Measurements from ENCODE around the gene TRIM13. TPM values are rescaled to one million over a fixed set of nuclear protein-coding genes. Genes with fewer than 3 reads are reported as not detected.
"Not testable (repeated sequence)": the region's sequence is repeated elsewhere in the genome, so short reads cannot be mapped to it uniquely, and the experiment has no call there.

TRIM13 gene
- total RNA-seq, 1 donor from 2014 or later = 26.4 TPM

- Histone ChIP-seq H2AFZ (ENCODE audit: low read depth, low read length) (no peak overlapping the region), H3K79me2 (ENCODE audit: insufficient read depth, low read length) (peaks cover 86% of the 10 kb centered on the region), H3K27ac (ENCODE audit: low read depth, low read length) (no peak overlapping the region), H3K9ac (ENCODE audit: low read length) (no peak overlapping the region), H3K27me3 (ENCODE audit: insufficient read depth, low read length) (no peaks in the 10 kb centered on the region), H3K4me1 (ENCODE audit: insufficient read depth, low read length) (no peaks in the 10 kb centered on the region), H4K20me1 (ENCODE audit: insufficient read depth, low read length) (peaks cover 6% of the 10 kb centered on the region), H3K9me3 (ENCODE audit: insufficient read depth, low read depth, low read length) (no peaks in the 10 kb centered on the region), H3K4me2 (ENCODE audit: low read length) (no peak overlapping the region), H3K36me3 (ENCODE audit: insufficient read depth, low read length) (peaks cover 8% of the 10 kb centered on the region), H3K4me3 (ENCODE audit: insufficient read depth, low read depth, low read length) (no peak overlapping the region)
- TF ChIP-seq EZH2 (IDR thresholded peaks at IDR 0.05; ENCODE audit: insufficient read depth, low read length) = no peak
- TF ChIP-seq CTCF (IDR thresholded peaks at IDR 0.05; ENCODE audit: insufficient read depth, low read depth, low read length) = no peak
- Mint-ChIP-seq H3K9me3 (ENCODE audit: unreplicated experiment) (no peaks in the 10 kb centered on the region), H3K27me3 (ENCODE audit: low read depth, unreplicated experiment) (no peaks in the 10 kb centered on the region), H3K27ac (ENCODE audit: unreplicated experiment) (no peak overlapping the region), H3K4me3 (ENCODE audit: unreplicated experiment) (no peak overlapping the region), H3K36me3 (ENCODE audit: low read depth, unreplicated experiment) (peaks cover 5% of the 10 kb centered on the region), H3K4me1 (ENCODE audit: low read depth, unreplicated experiment) (no peaks in the 10 kb centered on the region)
- peak; percentile 52 for FAIRE-seq
- no peak for DNase-seq (ENCODE audit: low read depth)
These were observed 63.9 kb downstream of the TRIM13 start for GRCh38 chr13:50060718-50061117.

- peaks cover 85% of the 10 kb centered on the region for H3K79me2 ChIP-seq (ENCODE audit: insufficient read depth, low read length)
- not testable (repeated sequence) for DNase-seq (ENCODE audit: low read depth); H3K27ac ChIP-seq (ENCODE audit: low read depth, low read length); H3K4me3 Mint-ChIP-seq (ENCODE audit: unreplicated experiment); H3K9me3 ChIP-seq (ENCODE audit: insufficient read depth, low read depth, low read length); H3K4me1 ChIP-seq (ENCODE audit: insufficient read depth, low read length); H3K27me3 Mint-ChIP-seq (ENCODE audit: low read depth, unreplicated experiment); H3K27ac Mint-ChIP-seq (ENCODE audit: unreplicated experiment); H3K36me3 Mint-ChIP-seq (ENCODE audit: low read depth, unreplicated experiment); H3K4me1 Mint-ChIP-seq (ENCODE audit: low read depth, unreplicated experiment); H3K27me3 ChIP-seq (ENCODE audit: insufficient read depth, low read length); H3K9me3 Mint-ChIP-seq (ENCODE audit: unreplicated experiment); H3K4me3 ChIP-seq (ENCODE audit: insufficient read depth, low read depth, low read length); FAIRE-seq; H4K20me1 ChIP-seq (ENCODE audit: insufficient read depth, low read length); H3K9ac ChIP-seq (ENCODE audit: low read length); H3K4me2 ChIP-seq (ENCODE audit: low read length); H2AFZ ChIP-seq (ENCODE audit: low read depth, low read length)
- H3K36me3 ChIP-seq (ENCODE audit: insufficient read depth, low read length) = peaks cover 14% of the 10 kb centered on the region
These were observed 65.5 kb downstream of the TRIM13 start for GRCh38 chr13:50062336-50062735.

DNA sequence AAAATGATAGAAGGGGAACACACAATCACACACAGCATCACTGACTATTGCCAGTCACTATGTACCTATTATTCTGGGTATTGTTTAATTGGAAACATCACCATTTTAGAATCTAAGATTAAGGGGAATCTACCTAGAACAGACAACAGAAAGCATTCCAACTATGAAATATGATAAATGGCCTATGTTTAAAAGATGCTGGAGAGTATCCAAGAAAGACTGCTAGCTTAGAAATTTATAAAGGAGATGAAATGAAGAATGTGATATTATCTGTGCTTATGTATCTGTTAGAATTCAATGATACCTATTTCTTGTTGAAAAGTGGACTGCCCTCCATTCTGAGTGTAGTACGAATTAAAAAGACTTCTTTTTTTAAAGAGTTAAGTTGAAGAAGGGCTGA lies 68.9 kb downstream of the TRIM13 start:
- Histone ChIP-seq H3K79me2 (ENCODE audit: insufficient read depth, low read length) (peaks cover 90% of the 10 kb centered on the region), H3K4me3 (ENCODE audit: insufficient read depth, low read depth, low read length) (no peak overlapping the region), H3K9ac (ENCODE audit: low read length) (no peak overlapping the region), H3K4me2 (ENCODE audit: low read length) (no peak overlapping the region), H4K20me1 (ENCODE audit: insufficient read depth, low read length) (no peaks in the 10 kb centered on the region), H3K9me3 (ENCODE audit: insufficient read depth, low read depth, low read length) (no peaks in the 10 kb centered on the region), H3K27ac (ENCODE audit: low read depth, low read length) (no peak overlapping the region), H3K36me3 (ENCODE audit: insufficient read depth, low read length) (peaks cover 22% of the 10 kb centered on the region), H2AFZ (ENCODE audit: low read depth, low read length) (no peak overlapping the region), H3K27me3 (ENCODE audit: insufficient read depth, low read length) (no peaks in the 10 kb centered on the region), H3K4me1 (ENCODE audit: insufficient read depth, low read length) (no peaks in the 10 kb centered on the region)
- Mint-ChIP-seq H3K9me3 (ENCODE audit: unreplicated experiment) (no peaks in the 10 kb centered on the region), H3K4me3 (ENCODE audit: unreplicated experiment) (no peak overlapping the region), H3K27ac (ENCODE audit: unreplicated experiment) (no peak overlapping the region), H3K36me3 (ENCODE audit: low read depth, unreplicated experiment) (peaks cover 9% of the 10 kb centered on the region), H3K4me1 (ENCODE audit: low read depth, unreplicated experiment) (no peaks in the 10 kb centered on the region), H3K27me3 (ENCODE audit: low read depth, unreplicated experiment) (no peaks in the 10 kb centered on the region)
- FAIRE-seq = no peak
- no peak for TF ChIP-seq CTCF (IDR thresholded peaks at IDR 0.05; ENCODE audit: insufficient read depth, low read depth, low read length)
- no peak for TF ChIP-seq EZH2 (IDR thresholded peaks at IDR 0.05; ENCODE audit: insufficient read depth, low read length)
- no peak for DNase-seq (ENCODE audit: low read depth)

Small RNA genes within 50 kb of the gene (microRNA-seq; reads per million reads assigned to microRNA genes)
- gene MIR15A = 3,696 reads per million, percentile 91 among the genes with 10 or more reads in this experiment
- gene MIR16-1 = 520 reads per million, percentile 77 among the genes with 10 or more reads in this experiment
- gene MIR3613 = 40.0 reads per million, percentile 55 among the genes with 10 or more reads in this experiment

Other genes with a start within 250 kb of the TRIM13 start
- gene KPNA3, start 204.4 kb upstream of the TRIM13 start, total RNA-seq = 54.9 and 62.0 TPM in 2 replicates
- gene SPRYD7, start 60.7 kb upstream of the TRIM13 start, total RNA-seq = 10.3 and 11.5 TPM in 2 replicates
- gene KCNRG, start 18.4 kb downstream of the TRIM13 start, total RNA-seq = 0.41 and 0.61 TPM in 2 replicates

Data from astrocyte (in vitro differentiated cells and primary cell).